Right ventricle myocardium inferior (tissue), 1 donor: Measurements from ENCODE around the gene FHIT. TPM values are rescaled to one million over a fixed set of nuclear protein-coding genes. Genes with fewer than 3 reads are reported as not detected.

Experiments
- ATAC-seq: fragments of 200-7000 bp; cut with Tn5 transposase; one replicate; pipeline ENCODE4 v1.9.1; 2020; ENCODE audit warnings: mild to moderate bottlenecking, moderate library complexity
- DNase-seq: peaks from one replicate; pipeline ENCODE4 v3.0.0; 2021; ENCODE audit errors: missing footprints
- intact Hi-C: fragments of 100-400 bp; cut with DNase I; formaldehyde crosslinking; loops from one replicate; pipeline ENCODE4 v1.11.0; 2022
- total RNA-seq: library from RNA; stranded (reverse); fragmentation: NEBNext Ultra II Directional; extraction: Animal tissue kit (Norgen Biotek cat#: 25700); gene quantifications from one replicate; pipeline ENCODE4 v1.2.1, GENCODE V29; 2021
- donor health status: DM: no; HTN: yes; CAD: no; lungs with severe emphysema.

The FHIT gene
- total RNA-seq, 1 donor from 2014 or later: 24.5 TPM

DNA sequence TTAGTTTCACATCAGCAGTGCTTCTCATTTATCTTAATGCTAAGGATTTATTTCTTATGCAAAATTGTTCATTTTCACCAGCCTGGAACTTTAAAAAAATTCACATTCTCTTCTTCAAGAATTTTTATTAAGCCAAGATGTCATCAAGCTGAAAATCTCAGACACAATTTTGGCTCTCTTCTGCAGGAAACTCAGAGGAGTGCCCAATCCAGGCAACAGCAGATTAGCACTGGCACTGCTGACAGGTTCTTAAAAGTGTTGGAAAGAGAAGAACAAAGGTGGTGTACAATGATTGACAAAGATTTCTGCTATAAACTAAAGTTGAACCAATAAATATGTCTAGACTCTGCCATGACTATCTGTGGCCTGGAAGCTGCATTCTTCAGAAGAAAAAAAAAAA is 479.5 kb downstream of the FHIT start:
- DNase-seq: no peak
- ATAC-seq: no peak
- intact Hi-C loops: no loop called here

DNA sequence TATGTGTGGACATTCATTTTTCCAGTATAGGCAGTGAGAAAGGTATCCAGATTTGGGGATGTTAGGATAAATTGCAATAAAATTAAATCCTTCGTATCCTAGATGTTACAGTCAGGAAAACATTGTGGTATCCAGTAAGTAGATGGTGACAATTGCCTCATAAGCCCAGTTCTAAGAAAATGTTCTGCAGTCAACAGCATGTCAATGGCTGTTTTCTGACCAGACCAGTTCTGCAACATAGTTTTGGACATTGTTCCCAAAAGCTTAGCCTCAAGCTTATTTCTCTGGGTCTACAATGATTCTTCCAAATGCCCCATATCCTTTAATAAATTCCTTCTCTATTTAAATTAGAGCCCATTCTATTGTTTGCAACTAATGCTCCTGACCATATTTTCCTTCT is 480.7 kb downstream of the FHIT start:
- ATAC-seq (no peak), DNase-seq (no peak)
- intact Hi-C loops: no loop called here

DNA sequence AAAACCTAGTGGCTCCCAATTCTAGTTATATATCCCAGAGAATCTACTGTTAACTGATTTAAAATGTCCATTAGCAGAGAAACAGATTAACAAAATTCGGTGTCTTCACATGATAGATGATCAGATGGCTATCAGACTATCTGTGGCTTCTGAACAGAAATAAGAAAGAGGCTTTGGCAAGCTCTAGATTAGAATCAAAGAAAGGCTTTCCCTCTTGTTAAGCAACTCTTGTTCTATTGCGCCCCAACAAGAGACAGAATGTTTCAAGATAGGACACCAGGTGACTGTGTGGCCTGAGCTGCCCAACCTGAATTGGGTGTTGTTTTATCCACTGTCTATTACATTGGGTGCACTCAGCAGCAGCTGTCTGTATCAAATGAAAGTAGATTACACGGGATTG is 483.7 kb downstream of the FHIT start:
- no peak for ATAC-seq
- no peak for DNase-seq
- intact Hi-C loops: no loop called here

GRCh38 chr3:60765776-60766175 is 485.5 kb downstream of the FHIT start:
- intact Hi-C loops: no loop called here
- DNase-seq (no peak), ATAC-seq (no peak)

- intact Hi-C loops: no loop called here
- no peak for DNase-seq
Measured at GRCh38 chr3:60764870-60765269, 486.4 kb downstream of the FHIT start.

GRCh38 chr3:60760145-60760544 is 491.1 kb downstream of the FHIT start:
- intact Hi-C loops: no loop called here
- ATAC-seq (no peak), DNase-seq (no peak)

More at GRCh38 chr3:60764870-60765269, 486.4 kb downstream of the FHIT start:
- ATAC-seq: no peak

DNA sequence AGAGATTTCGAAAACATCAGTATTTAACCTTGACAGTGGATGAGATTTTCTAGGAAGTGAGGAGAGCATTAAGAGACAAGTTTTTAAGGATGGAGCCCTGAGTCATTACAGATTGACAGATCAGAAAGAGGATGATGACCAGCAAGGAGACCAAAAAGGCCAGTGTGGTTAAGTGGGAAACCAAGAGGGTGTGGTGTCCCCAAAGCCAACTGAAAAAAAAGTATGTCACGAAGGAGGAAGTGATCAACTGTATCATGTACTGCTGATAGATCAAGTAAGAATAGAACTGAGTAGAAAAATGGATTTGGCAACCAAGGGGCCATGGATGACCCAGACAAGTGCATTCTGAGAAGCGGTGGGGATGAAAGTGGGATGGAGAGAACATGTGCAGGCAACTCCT is 491.8 kb downstream of the FHIT start:
- ATAC-seq (no peak), DNase-seq (no peak)
- intact Hi-C loops: no loop called here

DNA sequence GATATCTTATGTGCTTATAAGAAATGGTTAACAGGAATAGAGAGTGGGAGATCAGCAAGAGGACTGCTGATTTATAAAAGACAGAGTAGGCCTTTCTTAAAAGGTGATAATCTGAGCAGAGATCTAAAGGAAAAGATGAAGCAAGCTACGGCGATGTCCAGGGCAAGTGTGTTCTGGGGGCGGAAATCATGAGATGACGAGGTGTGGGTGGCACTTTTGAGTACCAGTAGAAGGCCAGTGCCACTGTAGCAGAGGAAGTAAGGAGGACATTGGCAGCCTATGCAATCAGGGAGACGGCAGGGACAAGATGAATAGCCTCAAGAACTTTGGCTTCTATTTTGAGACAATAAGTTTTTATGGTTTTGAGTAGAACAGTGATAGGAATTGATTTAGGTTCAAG is 492.4 kb downstream of the FHIT start:
- no peak for ATAC-seq
- DNase-seq: no peak
- intact Hi-C loops: no loop called here

GRCh38 chr3:60758171-60758570 is 493.1 kb downstream of the FHIT start:
- no peak for ATAC-seq
- intact Hi-C loops: no loop called here
- DNase-seq: no peak

DNA sequence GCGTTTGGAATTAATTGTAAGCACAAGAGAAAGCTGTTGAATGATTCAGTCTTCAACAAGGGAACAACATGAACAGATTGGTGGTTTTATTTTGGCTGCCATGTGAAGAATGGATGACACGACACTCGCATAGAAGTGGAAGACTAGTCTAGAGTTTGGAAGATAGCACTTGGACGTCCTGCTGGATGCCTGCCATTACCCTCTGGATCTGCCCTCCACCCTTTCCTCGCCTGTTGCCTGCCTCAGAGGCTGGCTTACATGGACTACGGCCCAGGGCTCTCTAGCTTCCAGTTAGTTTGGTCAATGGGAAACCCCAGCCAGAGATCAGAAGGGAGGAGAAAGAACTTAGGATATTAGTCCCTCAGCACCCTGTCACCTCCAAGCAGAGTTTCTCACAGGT is 493.5 kb downstream of the FHIT start:
- ATAC-seq: no peak

GRCh38 chr3:60756241-60757030 is 494.8 kb downstream of the FHIT start:
- intact Hi-C loops: no loop called here
- ATAC-seq (no peak), DNase-seq (no peak)

More for the DNA sequence above, 493.5 kb downstream of the FHIT start:
- intact Hi-C loops: no loop called here
- DNase-seq: peak; percentile 60

- intact Hi-C loops: no loop called here
- no peak for ATAC-seq
- DNase-seq: no peak
Measured at GRCh38 chr3:60755094-60755493, 496.2 kb downstream of the FHIT start.

DNA sequence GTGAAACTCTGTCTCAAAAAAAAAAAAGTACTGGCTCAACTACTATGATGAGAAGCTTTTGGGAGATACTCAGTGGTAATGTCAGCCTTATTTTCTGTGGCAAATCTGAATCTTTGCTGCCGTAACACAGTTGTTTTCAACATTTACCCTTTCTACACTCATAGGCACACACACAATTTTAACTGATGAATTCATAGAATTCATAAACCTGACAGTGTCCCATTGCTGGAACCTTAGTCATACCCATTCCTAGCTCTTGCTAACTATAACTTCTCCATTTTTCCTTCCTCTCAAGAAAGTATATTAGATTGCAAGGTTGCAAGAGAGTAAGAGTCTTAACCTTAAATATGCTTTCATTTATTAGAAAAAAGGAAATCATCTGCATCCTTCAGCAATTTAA is 496.6 kb downstream of the FHIT start:
- intact Hi-C loops: no loop called here
- ATAC-seq: no peak
- no peak for DNase-seq

DNA sequence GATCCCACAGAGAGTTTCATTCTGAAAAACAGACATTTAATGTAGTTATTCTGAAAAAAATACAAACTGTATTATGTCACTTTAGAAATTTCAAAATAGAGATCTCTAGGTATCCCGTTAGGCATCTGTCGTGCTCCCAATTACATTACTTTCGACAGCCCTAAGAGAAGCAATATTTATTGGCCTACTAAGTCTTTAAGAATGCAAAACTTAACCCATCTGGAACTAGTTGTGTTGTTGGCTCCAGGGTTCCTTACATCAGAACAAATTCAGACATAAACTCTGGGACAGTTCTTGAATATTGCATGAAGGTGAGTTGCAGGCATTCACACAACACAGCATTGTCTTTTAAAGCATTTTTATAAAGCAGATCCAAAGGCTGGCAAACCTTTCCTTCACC is 498.4 kb downstream of the FHIT start:
- intact Hi-C loops: no loop called here

GRCh38 chr3:60746695-60747416 is 504.4 kb downstream of the FHIT start:
- no peak for ATAC-seq
- intact Hi-C loops: no loop called here

More for the DNA sequence above, 498.4 kb downstream of the FHIT start:
- DNase-seq: no peak
- ATAC-seq: no peak

GRCh38 chr3:60746043-60746638 is 505.1 kb downstream of the FHIT start:
- intact Hi-C loops: no loop called here
- ATAC-seq (no peak), DNase-seq (no peak)

More at GRCh38 chr3:60746695-60747416, 504.4 kb downstream of the FHIT start:
- no peak for DNase-seq

DNA sequence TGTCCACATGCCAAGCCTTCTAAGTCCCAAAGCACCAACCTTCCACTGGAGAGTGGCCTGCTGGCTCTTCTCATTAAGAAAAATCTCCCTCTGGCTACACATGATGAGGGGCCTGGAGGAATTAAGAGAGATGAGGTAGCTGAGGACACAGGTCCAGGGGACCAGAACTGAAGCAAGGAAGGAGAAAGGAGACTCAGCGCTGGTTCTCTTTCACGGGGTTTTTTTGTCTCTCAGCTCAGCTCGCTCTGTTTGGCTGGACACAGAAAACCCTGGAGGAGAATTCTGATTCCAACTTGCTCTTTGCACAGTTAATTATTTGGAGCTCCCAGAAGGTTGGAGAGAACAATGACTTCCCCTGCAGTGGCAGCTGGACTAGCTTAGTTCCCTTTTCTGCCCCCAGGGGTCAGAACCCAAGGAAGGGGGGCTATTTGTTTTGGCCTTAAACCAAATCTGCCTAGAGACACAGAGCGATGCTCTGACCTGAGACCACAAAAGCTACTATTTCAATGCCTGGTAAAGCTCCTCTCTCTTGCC is 507.6 kb downstream of the FHIT start:
- DNase-seq (no peak), ATAC-seq (peak; percentile 81)
- intact Hi-C loops: no loop called here

DNA sequence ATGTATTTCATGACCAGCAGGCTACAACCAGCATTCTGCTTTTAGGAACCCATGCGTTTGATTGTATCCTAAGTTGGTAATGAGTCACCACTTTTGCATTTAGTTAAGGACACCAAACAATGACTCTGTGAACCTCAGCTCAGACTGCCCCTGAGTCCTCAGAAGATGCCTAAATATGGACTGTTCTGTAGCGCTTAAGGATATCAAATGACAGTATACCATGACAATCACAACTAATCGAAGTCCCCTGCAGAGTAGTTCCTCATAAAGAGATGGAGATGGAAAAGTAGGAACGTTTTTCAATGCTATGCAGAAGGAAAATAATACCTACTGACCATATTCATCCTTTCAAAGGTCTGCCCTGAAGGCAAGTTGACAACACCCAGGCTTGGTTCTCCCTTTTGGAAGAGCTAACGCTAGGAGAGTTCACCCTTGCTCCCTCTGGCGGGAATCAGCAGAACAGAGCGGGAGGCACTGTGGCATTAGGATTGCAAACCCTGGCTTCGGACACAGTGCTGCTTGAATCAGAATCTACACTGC is 508.6 kb downstream of the FHIT start:
- intact Hi-C loops: no loop called here
- ATAC-seq (peak; percentile 89), DNase-seq (no peak)

- ATAC-seq: no peak
- DNase-seq: no peak
- intact Hi-C loops: no loop called here
Measured at GRCh38 chr3:60737633-60738399, 513.4 kb downstream of the FHIT start.
